HepG2 (cell line): ENCODE measurements around the gene CBX2. TPM values are rescaled to one million over a fixed set of nuclear protein-coding genes. Genes with fewer than 3 reads are reported as not detected.

Experiments
- CCDC6 ChIP-seq: sonication (generic); formaldehyde crosslinking; IDR thresholded peaks from 2 replicates; pipeline ENCODE4 v1.8.1; 2022; ENCODE audit warnings: mild to moderate bottlenecking, missing genetic modification reagents, moderate library complexity
- GMEB1 ChIP-seq: sonication (generic); formaldehyde crosslinking; IDR thresholded peaks from 2 replicates; pipeline ENCODE4 v1.5.1; 2020; ENCODE audit warnings: missing genetic modification reagents, mild to moderate bottlenecking, borderline replicate concordance
- HDAC2 ChIP-seq: sonication (generic); formaldehyde crosslinking; IDR thresholded peaks from 2 replicates; pipeline ENCODE4 v1.4.0; 2020; ENCODE audit warnings: missing genetic modification reagents
- HOXA3 ChIP-seq: sonication (generic); formaldehyde crosslinking; IDR thresholded peaks from 2 replicates; pipeline ENCODE4 v1.5.0; 2020; ENCODE audit warnings: missing genetic modification reagents
- KDM1A ChIP-seq: IDR thresholded peaks from 2 replicates; pipeline ENCODE4 v1.6.1; 2016; ENCODE audit warnings: missing compliant biosample characterization
- MBD4 ChIP-seq: IDR thresholded peaks from 2 replicates; pipeline ENCODE4 v1.6.1; 2012; ENCODE audit warnings: low read length, inconsistent platforms, borderline replicate concordance
- MXD3 ChIP-seq: IDR thresholded peaks from 2 replicates; pipeline ENCODE4 v1.6.1; 2016; ENCODE audit warnings: mild to moderate bottlenecking, missing biosample characterization, missing genetic modification reagents
- NCOA2 ChIP-seq: sonication (generic); formaldehyde crosslinking; IDR thresholded peaks from 2 replicates; pipeline ENCODE4 v1.8.0; 2022; ENCODE audit warnings: inconsistent platforms
- NFE2 ChIP-seq: sonication (generic); formaldehyde crosslinking; IDR thresholded peaks from 2 replicates; pipeline ENCODE4 v1.4.0; 2020; ENCODE audit warnings: missing genetic modification reagents
- NR2C2 ChIP-seq: sonication (generic); formaldehyde crosslinking; IDR thresholded peaks from 2 replicates; pipeline ENCODE4 v1.4.0; 2020; ENCODE audit warnings: missing genetic modification reagents, mild to moderate bottlenecking, moderate library complexity, borderline replicate concordance
- POLR2AphosphoS2 ChIP-seq: IDR thresholded peaks from 2 replicates; pipeline ENCODE4 v1.6.1; 2011; ENCODE audit warnings: low read depth, low read length, improper control_type of control experiment
- RCOR2 ChIP-seq: IDR thresholded peaks from 2 replicates; pipeline ENCODE4 v1.6.1; 2016; ENCODE audit warnings: missing biosample characterization, missing genetic modification reagents
- SMAD9 ChIP-seq: sonication (generic); formaldehyde crosslinking; IDR thresholded peaks from 2 replicates; pipeline ENCODE4 v1.5.1; 2020; ENCODE audit warnings: mild to moderate bottlenecking, missing genetic modification reagents
- SNRNP70 ChIP-seq: fragments of 200-400 bp; formaldehyde crosslinking; IDR thresholded peaks from 2 replicates; pipeline ENCODE4 v1.6.1; 2017; ENCODE audit warnings: mild to moderate bottlenecking, low read depth, low read length, moderate library complexity
- THAP9 ChIP-seq: sonication (generic); formaldehyde crosslinking; IDR thresholded peaks from 2 replicates; pipeline ENCODE4; 2020; ENCODE audit warnings: missing genetic modification reagents, mild to moderate bottlenecking, borderline replicate concordance
- THYN1 ChIP-seq: sonication (generic); formaldehyde crosslinking; IDR thresholded peaks from 2 replicates; pipeline ENCODE4 v1.8.1; 2023; ENCODE audit warnings: low read depth, mild to moderate bottlenecking, moderate library complexity, missing genetic modification reagents, borderline replicate concordance
- ZBTB3 ChIP-seq: sonication (generic); formaldehyde crosslinking; IDR thresholded peaks from 2 replicates; pipeline ENCODE4 v1.4.0; 2020; ENCODE audit warnings: low read depth, mild to moderate bottlenecking, moderate library complexity, missing genetic modification reagents, borderline replicate concordance
- ZNF235 ChIP-seq: sonication (generic); formaldehyde crosslinking; IDR thresholded peaks from 2 replicates; pipeline ENCODE4 v1.8.1; 2023; ENCODE audit warnings: mild to moderate bottlenecking, missing genetic modification reagents, borderline replicate concordance
- ZNF34 ChIP-seq: sonication (generic); formaldehyde crosslinking; IDR thresholded peaks from 2 replicates; pipeline ENCODE4 v1.4.0; 2020; ENCODE audit warnings: mild to moderate bottlenecking, missing genetic modification reagents, borderline replicate concordance
- ZNF558 ChIP-seq: sonication (generic); formaldehyde crosslinking; IDR thresholded peaks from 2 replicates; pipeline ENCODE4 v1.9.0; 2022; ENCODE audit warnings: mild to moderate bottlenecking, missing genetic modification reagents, borderline replicate concordance
- ZNF709 ChIP-seq: sonication (generic); formaldehyde crosslinking; IDR thresholded peaks from 2 replicates; pipeline ENCODE4 v1.5.0; 2020; ENCODE audit warnings: mild to moderate bottlenecking, missing genetic modification reagents
- ZNF737 ChIP-seq: sonication (generic); formaldehyde crosslinking; IDR thresholded peaks from 2 replicates; pipeline ENCODE4 v1.5.0; 2020; ENCODE audit warnings: missing genetic modification reagents, mild to moderate bottlenecking, borderline replicate concordance
- ZNF75D ChIP-seq: sonication (generic); formaldehyde crosslinking; IDR thresholded peaks from 2 replicates; pipeline ENCODE4 v1.8.1; 2023; ENCODE audit warnings: missing genetic modification reagents, mild to moderate bottlenecking, borderline replicate concordance
- polyA plus RNA-seq, 8 experiments: library from polyadenylated mRNA; depleted of rRNA in 3 of 8; stranded (reverse) in 7 of 8; unstranded in 1 of 8; fragments of >200 nt; fragmentation: Illumina TruSeq in 4 of 8; extraction: Trizol in 4 of 8; gene quantifications; 2 replicates each; pipeline versions ENCODE4 v1.2.1 to v1.2.3, GENCODE V29; 2011 to 2016; ENCODE audit warnings: low read depth in 4 of 8, missing spikeins in 1 of 8, mixed read lengths in 1 of 8; ENCODE audit not compliant: insufficient read depth in 1 of 8
- total RNA-seq, 5 experiments: library from RNA; depleted of rRNA; stranded (reverse); fragments of >200 nt; fragmentation: Illumina TruSeq; extraction: Trizol; gene quantifications; 2 replicates each; pipeline ENCODE4 v1.2.3, GENCODE V29; 2016; ENCODE audit warnings: low read depth in 1 of 5
- TF ChIP-seq, protein P1 (sequence below): sonication (generic); formaldehyde crosslinking; IDR thresholded peaks from 2 replicates; pipeline ENCODE4 v1.4.0; 2020; ENCODE audit warnings: missing genetic modification reagents

CBX2 gene
- total and polyA plus RNA-seq, 2 of the 13 experiments (the other 11 are each of a cell fraction or from before 2014, with no cell fraction given): 14.5 to 31.1 TPM

- 0 out of 2 replicates have a peak, but pooled peaks have one; percentile 58 for TF ChIP-seq THAP9
- TF ChIP-seq ZNF34 (CRISPR knock-in tag): no peak
- TF ChIP-seq RCOR2: no peak
- TF ChIP-seq HDAC2 (CRISPR knock-in tag): peak; percentile 8; the same call in 1 of the 2 replicates
- TF ChIP-seq POLR2AphosphoS2: no peak
- 0 out of 2 replicates have a peak, but pooled peaks have one; percentile 26 for TF ChIP-seq ZNF235 (CRISPR knock-in tag)
- TF ChIP-seq ZNF737 (CRISPR knock-in tag): no peak
- TF ChIP-seq GMEB1 (CRISPR knock-in tag): peak; percentile 58; the same call in 1 of the 2 replicates
- no peak for TF ChIP-seq ZNF75D (CRISPR knock-in tag)
- TF ChIP-seq SMAD9: no peak
- no peak for TF ChIP-seq NR2C2 (CRISPR knock-in tag)
- no peak for TF ChIP-seq HOXA3
- TF ChIP-seq MXD3 (CRISPR knock-in tag): no peak
- TF ChIP-seq SNRNP70: no peak
- 0 out of 2 replicates have a peak, but pooled peaks have one; percentile 14 for TF ChIP-seq NCOA2 (CRISPR knock-in tag)
- TF ChIP-seq ZNF709 (CRISPR knock-in tag): peak; percentile 74; the same call in 1 of the 2 replicates
- TF ChIP-seq NFE2 (CRISPR knock-in tag): no peak
- no peak; the same call in 1 of the 2 replicates for TF ChIP-seq ZNF558 (CRISPR knock-in tag)
- TF ChIP-seq, protein P1, sequence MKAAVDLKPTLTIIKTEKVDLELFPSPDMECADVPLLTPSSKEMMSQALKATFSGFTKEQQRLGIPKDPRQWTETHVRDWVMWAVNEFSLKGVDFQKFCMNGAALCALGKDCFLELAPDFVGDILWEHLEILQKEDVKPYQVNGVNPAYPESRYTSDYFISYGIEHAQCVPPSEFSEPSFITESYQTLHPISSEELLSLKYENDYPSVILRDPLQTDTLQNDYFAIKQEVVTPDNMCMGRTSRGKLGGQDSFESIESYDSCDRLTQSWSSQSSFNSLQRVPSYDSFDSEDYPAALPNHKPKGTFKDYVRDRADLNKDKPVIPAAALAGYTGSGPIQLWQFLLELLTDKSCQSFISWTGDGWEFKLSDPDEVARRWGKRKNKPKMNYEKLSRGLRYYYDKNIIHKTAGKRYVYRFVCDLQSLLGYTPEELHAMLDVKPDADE (CRISPR knock-in tag): no peak
- TF ChIP-seq MBD4: no peak
- no peak for TF ChIP-seq KDM1A (CRISPR knock-in tag)
- TF ChIP-seq ZBTB3 (CRISPR knock-in tag): no peak
- TF ChIP-seq THYN1 (CRISPR knock-in tag): no peak
- TF ChIP-seq CCDC6 (CRISPR knock-in tag): no peak
These were observed 31.0 kb downstream of the CBX2 start (continued) for GRCh38 chr17:79808763-79809529.
